ENCODE data around the gene ALOX15. TPM values are rescaled to one million over a fixed set of nuclear protein-coding genes. Genes with fewer than 3 reads are reported as not detected.

The ALOX15 gene
- total RNA-seq, 4 donors from 2014 or later, result not detected

DNA sequence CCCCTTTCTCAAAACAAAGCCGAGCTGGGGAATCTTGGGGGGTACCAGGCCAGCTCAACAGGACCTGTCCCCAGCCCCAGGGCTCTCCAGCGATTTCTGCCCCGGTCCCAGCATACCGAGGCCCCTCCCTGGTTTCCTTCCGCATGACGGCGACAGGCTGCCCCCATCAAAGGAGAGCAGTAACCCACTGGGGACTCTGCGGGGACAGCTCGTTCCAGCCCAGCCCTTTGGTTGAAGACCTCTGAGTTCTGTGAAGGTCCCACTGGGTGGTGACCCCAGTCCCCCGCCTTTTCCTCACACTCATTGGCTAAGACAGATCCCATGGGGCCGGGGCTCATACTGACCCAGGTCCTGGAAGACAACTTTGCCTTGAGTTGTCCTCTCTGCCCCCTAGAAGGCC is 53.1 kb downstream of the ALOX15 start:
- Histone ChIP-seq H3K36me3 (no peaks in the 10 kb centered on the region), H3K27me3 (peaks cover 0 to 23% (median 9%) of the 10 kb centered on the region in 4 donors), H3K4me1 (peaks cover 27 to 53% (median 44%) of the 10 kb centered on the region in 4 donors), H3K9me3 (no peaks in the 10 kb centered on the region), H3K4me3 (no peak overlapping the region), H3K27ac (replicated peaks in 1 of 4) (peak overlapping the region; percentile 31 to 80 (median 74))
- TF ChIP-seq POLR2AphosphoS5 (IDR thresholded peaks at IDR 0.05) (peak in 1 of 2 donors; percentile 16), POLR2A (IDR thresholded peaks at IDR 0.05; ENCODE audit: low read depth) (no peak)
- intact Hi-C loops (cut with DNase I), result loop anchor here (5.0 kb wide), 1 partner anchor 34 kb away; no protein-coding TSS in a partner anchor
- no peak for DNase-seq (ENCODE audit: extremely low spot score)
- WGBS, result 86% methylated on average over 9 of the region's 11 CpGs

- WGBS, result 65% methylated on average over 9 of the region's 9 CpGs
- no peaks in the 10 kb centered on the region for H3K36me3 ChIP-seq
- H3K4me3 ChIP-seq, result peak overlapping the region in 1 of 4 donors; percentile 5
- TF ChIP-seq POLR2AphosphoS5 (IDR thresholded peaks at IDR 0.05), result no peak
- no peak for TF ChIP-seq CTCF (IDR thresholded peaks at IDR 0.05)
- no peak for TF ChIP-seq POLR2A (IDR thresholded peaks at IDR 0.05; ENCODE audit: low read depth)
- no peak for TF ChIP-seq EP300 (IDR thresholded peaks at IDR 0.05)
- DNase-seq (ENCODE audit: extremely low spot score), result no peak
- no peaks in the 10 kb centered on the region for H3K9me3 ChIP-seq
- peaks cover 28 to 54% (median 45%) of the 10 kb centered on the region in 4 donors for H3K4me1 ChIP-seq
- peak overlapping the region; percentile 31 to 80 (median 74) for H3K27ac ChIP-seq (replicated peaks in 1 of 4)
- peaks cover 0 to 29% (median 9%) of the 10 kb centered on the region in 4 donors for H3K27me3 ChIP-seq
- intact Hi-C loops (cut with DNase I), result loop anchor here (5.0 kb wide), 1 partner anchor 34 kb away; no protein-coding TSS in a partner anchor
Measured at GRCh38 chr17:4587803-4588202, 53.7 kb downstream of the ALOX15 start.

DNA sequence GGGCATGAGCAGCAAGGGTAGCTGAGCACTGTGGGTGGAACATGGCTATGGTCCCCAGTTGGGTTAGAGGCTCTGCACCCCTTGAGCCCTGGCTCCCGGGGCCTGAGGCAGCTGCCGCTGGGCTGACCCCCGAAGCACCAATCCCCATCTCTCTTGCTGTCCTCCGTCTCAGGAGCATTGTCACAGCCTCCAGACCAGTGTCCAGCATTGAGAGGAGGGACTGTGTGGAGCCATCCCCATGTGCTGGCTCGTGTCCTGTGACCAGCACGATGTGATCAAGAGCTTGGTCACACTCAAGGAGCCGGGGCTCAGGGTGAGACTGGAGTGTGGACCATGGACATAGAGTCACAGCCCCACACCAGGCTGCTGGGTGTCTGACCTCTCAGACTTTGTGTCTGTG is 54.3 kb downstream of the ALOX15 start:
- TF ChIP-seq EP300 (IDR thresholded peaks at IDR 0.05) (no peak), CTCF (IDR thresholded peaks at IDR 0.05) (no peak), POLR2A (IDR thresholded peaks at IDR 0.05; ENCODE audit: low read depth) (no peak), POLR2AphosphoS5 (IDR thresholded peaks at IDR 0.05) (no peak)
- peak overlapping the region; percentile 31 to 80 (median 74) for H3K27ac ChIP-seq (replicated peaks in 1 of 4)
- H3K4me3 ChIP-seq, result no peak overlapping the region
- H3K36me3 ChIP-seq, result no peaks in the 10 kb centered on the region
- H3K9me3 ChIP-seq, result no peaks in the 10 kb centered on the region
- peaks cover 28 to 56% (median 47%) of the 10 kb centered on the region in 4 donors for H3K4me1 ChIP-seq
- H3K27me3 ChIP-seq, result peaks cover 0 to 35% (median 9%) of the 10 kb centered on the region in 4 donors
- intact Hi-C loops (cut with DNase I), result loop anchor here (5.0 kb wide), 1 partner anchor 35 kb away; no protein-coding TSS in a partner anchor
- DNase-seq (ENCODE audit: extremely low spot score), result no peak
- WGBS, result 92% methylated on average over 6 of the region's 7 CpGs

DNA sequence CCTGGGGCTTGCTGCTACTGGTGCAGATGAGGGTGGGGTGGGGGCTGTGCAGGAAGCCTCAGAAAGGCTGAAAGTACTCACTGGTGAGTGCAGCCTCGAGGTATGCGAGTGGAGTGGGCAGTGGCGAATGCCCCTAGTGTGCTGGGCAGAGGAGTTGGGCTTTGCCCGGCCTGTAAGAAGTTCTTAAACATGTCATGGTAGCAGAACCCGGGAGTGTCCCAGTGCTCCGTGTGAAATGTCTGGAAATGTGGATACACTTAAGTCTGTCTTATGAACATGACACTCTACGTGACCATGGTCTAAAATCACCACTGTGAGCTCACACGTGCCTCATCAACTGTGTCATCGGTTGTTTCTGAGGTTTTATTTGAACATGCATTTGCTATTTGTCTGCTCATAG is 55.4 kb downstream of the ALOX15 start:
- peak overlapping the region in 3 of 4 donors; percentile 63 to 68 (median 68) for H3K4me3 ChIP-seq
- WGBS, result 77% methylated on average over 9 of the region's 9 CpGs
- DNase-seq (ENCODE audit: extremely low spot score), result no peak
- H3K36me3 ChIP-seq, result no peaks in the 10 kb centered on the region
- H3K4me1 ChIP-seq, result peaks cover 28 to 46% (median 37%) of the 10 kb centered on the region in 4 donors
- H3K9me3 ChIP-seq, result no peaks in the 10 kb centered on the region
- H3K27me3 ChIP-seq, result peaks cover 0 to 41% (median 9%) of the 10 kb centered on the region in 4 donors
- TF ChIP-seq EP300 (IDR thresholded peaks at IDR 0.05), result no peak
- no peak for TF ChIP-seq CTCF (IDR thresholded peaks at IDR 0.05)
- peak overlapping the region; percentile 74 to 84 (median 79) for H3K27ac ChIP-seq (replicated peaks in 1 of 4)
- intact Hi-C loops (cut with DNase I), result loop anchor here (5.0 kb wide), 1 partner anchor 36 kb away; no protein-coding TSS in a partner anchor

GRCh38 chr17:4585638-4585994 is 55.9 kb downstream of the ALOX15 start:
- TF ChIP-seq POLR2A (IDR thresholded peaks at IDR 0.05; ENCODE audit: low read depth), result no peak
- TF ChIP-seq EP300 (IDR thresholded peaks at IDR 0.05), result no peak
- TF ChIP-seq POLR2AphosphoS5 (IDR thresholded peaks at IDR 0.05), result no peak
- no peak for TF ChIP-seq CTCF (IDR thresholded peaks at IDR 0.05)
- intact Hi-C loops (cut with DNase I), result loop anchor here (5.0 kb wide), 1 partner anchor 37 kb away; no protein-coding TSS in a partner anchor
- H3K27ac ChIP-seq (replicated peaks in 1 of 4), result peak overlapping the region; percentile 74 to 84 (median 79)
- H3K9me3 ChIP-seq, result no peaks in the 10 kb centered on the region
- WGBS, result 77% methylated on average over 6 of the region's 7 CpGs
- no peaks in the 10 kb centered on the region for H3K36me3 ChIP-seq
- DNase-seq (ENCODE audit: extremely low spot score), result no peak
- peak overlapping the region; percentile 63 to 68 (median 66) for H3K4me3 ChIP-seq
- H3K4me1 ChIP-seq, result peaks cover 28 to 42% (median 34%) of the 10 kb centered on the region in 4 donors
- peaks cover 0 to 41% (median 9%) of the 10 kb centered on the region in 4 donors for H3K27me3 ChIP-seq

All from esophagus muscularis mucosa (tissue), 4 donors.